ENCODE results near the gene LIM2. TPM values are rescaled to one million over a fixed set of nuclear protein-coding genes. Genes with fewer than 3 reads are reported as not detected.

The LIM2 gene
- total RNA-seq, 1 experiment from 2014 or later, result not detected

- TF ChIP-seq ATF2 (CRISPR knock-in tag; IDR thresholded peaks at IDR 0.05; ENCODE audit: borderline replicate concordance, low read depth) (no peak), CDX4 (CRISPR knock-in tag; IDR thresholded peaks at IDR 0.05; ENCODE audit: borderline replicate concordance) (no peak), ZNF138 (CRISPR knock-in tag; conservative IDR thresholded peaks at IDR 0.05) (no peak), NR1H2 (CRISPR knock-in tag; IDR thresholded peaks at IDR 0.05) (no peak), SMAD3 (CRISPR knock-in tag; IDR thresholded peaks at IDR 0.05; ENCODE audit: borderline replicate concordance) (no peak), MAX (CRISPR knock-in tag; IDR thresholded peaks at IDR 0.05) (no peak), ETV6 (CRISPR knock-in tag; IDR thresholded peaks at IDR 0.05) (no peak), E2F1 (CRISPR knock-in tag; IDR thresholded peaks at IDR 0.05) (no peak), ATF3 (CRISPR knock-in tag; conservative IDR thresholded peaks at IDR 0.05) (no peak), ZNF219 (CRISPR knock-in tag; IDR thresholded peaks at IDR 0.05; ENCODE audit: borderline replicate concordance) (no peak), SP1 (CRISPR knock-in tag; conservative IDR thresholded peaks at IDR 0.05) (no peak), ERG (CRISPR knock-in tag; IDR thresholded peaks at IDR 0.05) (no peak), JAZF1 (CRISPR knock-in tag; IDR thresholded peaks at IDR 0.05) (no peak), CREM (CRISPR knock-in tag; IDR thresholded peaks at IDR 0.05) (no peak), ZNF423 (CRISPR knock-in tag; IDR thresholded peaks at IDR 0.05) (no peak)
These were observed 36.3 kb downstream of the LIM2 start (continued) for GRCh38 chr19:51351266-51351990.

- DNase-seq (ENCODE audit: low spot score) (no peak), ATAC-seq (no peak)
- Mint-ChIP-seq H3K36me3 (peaks cover 12% of the 10 kb centered on the region), H3K27ac (no peak overlapping the region), H3K27me3 (ENCODE audit: low read depth) (peaks cover 7% of the 10 kb centered on the region), H3K4me3 (no peak overlapping the region), H3K4me1 (peaks cover 9% of the 10 kb centered on the region), H3K9me3 (no peaks in the 10 kb centered on the region)
- ChIA-PET CTCF (no interaction called here), POLR2A (no interaction called here)
- TF ChIP-seq E2F4 (CRISPR knock-in tag; IDR thresholded peaks at IDR 0.05; ENCODE audit: borderline replicate concordance, low read depth) (no peak), ZBTB43 (CRISPR knock-in tag; IDR thresholded peaks at IDR 0.05) (no peak), EMX1 (CRISPR knock-in tag; IDR thresholded peaks at IDR 0.05) (no peak), ATF2 (CRISPR knock-in tag; IDR thresholded peaks at IDR 0.05; ENCODE audit: borderline replicate concordance, low read depth) (no peak), IRF1 (CRISPR knock-in tag; IDR thresholded peaks at IDR 0.05) (no peak), AFF4 (CRISPR knock-in tag; IDR thresholded peaks at IDR 0.05; ENCODE audit: borderline replicate concordance) (no peak)
These were observed 40.4 kb downstream of the LIM2 start for GRCh38 chr19:51347209-51347928.

All from WTC11 (cell line).